Memory B cell (primary cell): ENCODE results near the gene AK3.
"Not testable (repeated sequence)": the region's sequence is repeated elsewhere in the genome, so short reads cannot be mapped to it uniquely, and the experiment has no call there.

Experiments used
- ATAC-seq: fragments of 150-1000 bp; cut with Tn5 transposase; 2 replicates; pipeline ENCODE4 v1.10.0; 2021; ENCODE audit warnings: low read depth, mild to moderate bottlenecking, moderate library complexity
- DNase-seq, 2 donors: peaks; one replicate each; pipeline ENCODE4 v3.0.0; 2022; ENCODE audit warnings: low spot score in 2 of 2
- H3K27ac Mint-ChIP-seq: one replicate; pipeline ENCODE4 v1.8.0; 2022; ENCODE audit warnings: mild to moderate bottlenecking, moderate library complexity, mixed read lengths
- H3K27me3 Mint-ChIP-seq: one replicate; pipeline ENCODE4 v1.8.0; 2022; ENCODE audit warnings: mixed read lengths
- H3K36me3 Mint-ChIP-seq: one replicate; pipeline ENCODE4 v1.8.0; 2022; ENCODE audit warnings: mild to moderate bottlenecking, mixed read lengths
- H3K4me1 Mint-ChIP-seq: one replicate; pipeline ENCODE4 v1.8.0; 2022; ENCODE audit warnings: mixed read lengths
- H3K4me3 Mint-ChIP-seq: one replicate; pipeline ENCODE4 v1.8.0; 2022; ENCODE audit warnings: mild to moderate bottlenecking, moderate library complexity, mixed read lengths
- H3K9me3 Mint-ChIP-seq: one replicate; pipeline ENCODE4 v1.8.0; 2022; ENCODE audit warnings: mixed read lengths

Gene AK3

GRCh38 chr9:4740638-4741364, at the start of gene AK3:
Gene AK3, minus strand, starts transcription at chr9:4741202. Its CDS starts 115 bp downstream, at chr9:4741087.
- Mint-ChIP-seq H3K27me3 (no peaks in the 10 kb centered on the region), H3K4me3 (peak within 1 kb of the TSS; percentile 86), H3K27ac (peak within 1 kb of the TSS; percentile 76), H3K36me3 (no peaks in the 10 kb centered on the region), H3K9me3 (no peaks in the 10 kb centered on the region), H3K4me1 (peaks cover 15% of the 10 kb centered on the region)
- DNase-seq (peak; percentile 78 to 81), ATAC-seq (peak; percentile 91)

- no peaks in the 10 kb centered on the region for H3K36me3 Mint-ChIP-seq
- no peak overlapping the region for H3K4me3 Mint-ChIP-seq
- peaks cover 7% of the 10 kb centered on the region for H3K4me1 Mint-ChIP-seq
- no peak for ATAC-seq
- H3K27ac Mint-ChIP-seq: no peak overlapping the region
- DNase-seq: no peak
- peaks cover 1% of the 10 kb centered on the region for H3K27me3 Mint-ChIP-seq
- no peaks in the 10 kb centered on the region for H3K9me3 Mint-ChIP-seq
Measured at GRCh38 chr9:4788703-4789102, 47.7 kb upstream of the AK3 start.

- H3K9me3 Mint-ChIP-seq: no peaks in the 10 kb centered on the region
- DNase-seq (no peak), ATAC-seq (no peak)
- no peak overlapping the region for H3K27ac Mint-ChIP-seq
- peaks cover 3% of the 10 kb centered on the region for H3K27me3 Mint-ChIP-seq
- H3K4me1 Mint-ChIP-seq: peaks cover 7% of the 10 kb centered on the region
- H3K4me3 Mint-ChIP-seq: no peak overlapping the region
- H3K36me3 Mint-ChIP-seq: no peaks in the 10 kb centered on the region
Measured at GRCh38 chr9:4787876-4788275, 46.9 kb upstream of the AK3 start.

DNA sequence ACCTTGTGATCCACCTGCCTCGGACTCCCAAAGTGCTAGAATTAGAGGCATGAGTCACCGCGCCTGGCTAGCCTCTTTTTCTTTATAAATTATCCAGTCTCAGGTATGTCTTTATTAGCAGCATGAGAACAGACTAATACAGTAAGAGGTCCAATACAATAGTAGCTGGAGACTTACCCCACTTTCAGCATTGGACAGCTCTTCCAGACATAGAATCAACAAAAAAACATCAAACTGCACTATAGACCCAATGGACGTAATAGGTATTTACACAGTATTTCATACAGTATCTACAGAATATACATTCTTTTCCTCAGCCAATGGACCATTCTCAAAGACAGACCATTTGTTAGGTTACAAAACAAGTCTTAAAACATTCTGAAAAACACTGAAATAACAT, 45.6 kb upstream of the AK3 start:
- Mint-ChIP-seq H3K27me3 (peaks cover 8% of the 10 kb centered on the region), H3K4me3 (no peak overlapping the region), H3K9me3 (no peaks in the 10 kb centered on the region), H3K36me3 (no peaks in the 10 kb centered on the region), H3K4me1 (no peaks in the 10 kb centered on the region), H3K27ac (no peak overlapping the region)
- ATAC-seq: no peak
- DNase-seq: no peak

DNA sequence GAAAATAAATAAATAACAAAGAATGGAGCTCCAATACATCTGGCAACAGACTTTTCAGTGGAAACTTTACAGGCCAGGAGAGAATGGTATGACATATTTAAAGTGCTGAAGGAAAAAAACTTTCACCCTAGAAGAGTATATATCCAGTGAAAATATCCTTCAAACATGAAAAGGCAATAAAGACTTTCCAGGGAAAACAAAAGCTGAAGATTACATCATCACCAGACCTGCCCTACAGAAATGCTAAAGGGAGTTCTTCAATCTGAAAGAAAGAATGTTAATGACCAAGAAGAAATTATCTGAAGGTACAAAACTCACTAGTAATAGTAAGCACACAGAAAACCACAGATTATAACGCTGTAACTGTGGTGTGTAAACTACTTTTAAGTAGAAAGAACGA, 43.4 kb upstream of the AK3 start:
- ATAC-seq (no peak), DNase-seq (no peak)
- H3K27me3 Mint-ChIP-seq: peaks cover 10% of the 10 kb centered on the region
- H3K4me1 Mint-ChIP-seq: no peaks in the 10 kb centered on the region
- H3K4me3 Mint-ChIP-seq: no peak overlapping the region
- no peaks in the 10 kb centered on the region for H3K36me3 Mint-ChIP-seq
- no peak overlapping the region for H3K27ac Mint-ChIP-seq
- no peaks in the 10 kb centered on the region for H3K9me3 Mint-ChIP-seq

GRCh38 chr9:4783191-4783590, 42.2 kb upstream of the AK3 start:
- DNase-seq, H3K36me3 Mint-ChIP-seq, ATAC-seq, H3K4me3 Mint-ChIP-seq, H3K27ac Mint-ChIP-seq, H3K4me1 Mint-ChIP-seq, H3K27me3 Mint-ChIP-seq, H3K9me3 Mint-ChIP-seq: not testable (repeated sequence)

DNA sequence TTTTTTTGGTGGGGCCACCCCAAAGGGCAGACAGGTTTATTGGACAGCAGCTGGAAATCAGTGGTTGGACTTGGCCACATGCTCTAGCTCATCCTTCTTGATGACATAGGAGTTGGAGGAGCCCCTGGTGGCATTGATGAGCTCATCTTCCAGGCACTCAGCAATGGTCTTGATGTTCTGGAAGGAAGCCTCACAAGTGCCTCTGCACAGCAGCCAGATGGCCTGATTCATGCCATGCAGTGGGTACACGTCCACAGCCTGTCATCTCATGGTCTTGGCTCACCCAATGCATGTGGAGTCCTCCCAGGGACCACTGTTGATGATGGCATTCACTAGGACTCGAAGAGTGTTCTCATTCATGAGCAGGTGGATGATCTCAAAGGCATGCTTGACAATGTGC, 40.4 kb upstream of the AK3 start:
- ATAC-seq: no peak
- peaks cover 9% of the 10 kb centered on the region for H3K27me3 Mint-ChIP-seq
- H3K36me3 Mint-ChIP-seq: no peaks in the 10 kb centered on the region
- H3K4me3 Mint-ChIP-seq: no peak overlapping the region
- H3K27ac Mint-ChIP-seq: no peak overlapping the region
- H3K9me3 Mint-ChIP-seq: no peaks in the 10 kb centered on the region
- no peaks in the 10 kb centered on the region for H3K4me1 Mint-ChIP-seq
- DNase-seq: no peak

DNA sequence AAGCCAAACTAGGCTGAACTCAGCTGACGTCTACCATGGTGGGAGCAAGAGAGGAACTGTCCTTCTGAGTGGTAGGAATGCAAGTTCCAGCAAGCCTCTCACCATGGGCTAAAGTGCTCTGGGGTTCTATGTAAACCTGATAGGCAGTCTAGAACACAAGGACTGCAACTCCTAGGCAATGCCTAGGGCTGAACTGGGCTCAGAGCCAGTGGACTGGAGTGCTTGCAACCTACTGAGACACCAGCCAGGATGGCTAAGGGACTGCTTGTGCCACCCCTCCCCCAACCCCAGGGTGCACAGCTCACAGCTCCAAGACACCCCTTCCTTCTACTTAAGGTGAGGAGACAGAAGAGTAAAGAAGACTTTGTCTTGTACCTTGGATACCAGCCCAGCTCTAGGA, 39.6 kb upstream of the AK3 start:
- no peak overlapping the region for H3K27ac Mint-ChIP-seq
- no peak overlapping the region for H3K4me3 Mint-ChIP-seq
- ATAC-seq (no peak), DNase-seq (no peak)
- H3K27me3 Mint-ChIP-seq: peaks cover 9% of the 10 kb centered on the region
- no peaks in the 10 kb centered on the region for H3K4me1 Mint-ChIP-seq
- H3K9me3 Mint-ChIP-seq: no peaks in the 10 kb centered on the region
- no peaks in the 10 kb centered on the region for H3K36me3 Mint-ChIP-seq

- H3K36me3 Mint-ChIP-seq: not testable (repeated sequence)
Measured at GRCh38 chr9:4774958-4775357, 34.0 kb upstream of the AK3 start.

GRCh38 chr9:4774209-4774608, 33.2 kb upstream of the AK3 start:
- Mint-ChIP-seq H3K27ac (no peak overlapping the region), H3K4me3 (no peak overlapping the region), H3K9me3 (no peaks in the 10 kb centered on the region), H3K4me1 (no peaks in the 10 kb centered on the region), H3K27me3 (peaks cover 2% of the 10 kb centered on the region), H3K36me3 (no peaks in the 10 kb centered on the region)
- no peak for DNase-seq
- ATAC-seq: no peak

More at GRCh38 chr9:4774958-4775357, 34.0 kb upstream of the AK3 start:
- ATAC-seq, H3K4me3 Mint-ChIP-seq, H3K4me1 Mint-ChIP-seq, DNase-seq, H3K27ac Mint-ChIP-seq, H3K27me3 Mint-ChIP-seq, H3K9me3 Mint-ChIP-seq: not testable (repeated sequence)

DNA sequence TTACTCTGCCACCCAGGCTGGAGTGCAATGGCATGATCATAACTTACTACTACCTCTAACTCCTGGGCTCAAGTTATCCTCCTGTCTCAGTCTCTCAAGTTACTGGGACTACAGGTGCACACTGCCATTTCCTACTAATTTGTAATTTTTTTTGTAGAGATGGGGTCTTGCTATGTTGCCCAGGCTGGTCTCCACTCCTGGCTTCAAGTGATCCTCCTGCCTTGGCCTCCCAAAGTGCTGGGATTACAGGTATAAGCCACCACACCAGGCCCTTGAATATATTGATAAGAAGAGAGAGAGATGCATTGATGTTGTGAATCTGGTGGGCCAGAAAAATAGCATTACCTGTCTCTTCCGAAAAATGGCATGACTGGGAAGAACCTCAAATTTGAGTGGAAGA, 30.8 kb upstream of the AK3 start:
- DNase-seq (no peak), ATAC-seq (no peak)
- peaks cover 2% of the 10 kb centered on the region for H3K27me3 Mint-ChIP-seq
- H3K4me1 Mint-ChIP-seq: no peaks in the 10 kb centered on the region
- no peaks in the 10 kb centered on the region for H3K36me3 Mint-ChIP-seq
- H3K4me3 Mint-ChIP-seq: no peak overlapping the region
- H3K9me3 Mint-ChIP-seq: peaks cover 1% of the 10 kb centered on the region
- no peak overlapping the region for H3K27ac Mint-ChIP-seq

- no peak overlapping the region for H3K27ac Mint-ChIP-seq
- no peaks in the 10 kb centered on the region for H3K4me1 Mint-ChIP-seq
- H3K9me3 Mint-ChIP-seq: peaks cover 1% of the 10 kb centered on the region
- ATAC-seq (no peak), DNase-seq (no peak)
- no peaks in the 10 kb centered on the region for H3K36me3 Mint-ChIP-seq
- peaks cover 2% of the 10 kb centered on the region for H3K27me3 Mint-ChIP-seq
- H3K4me3 Mint-ChIP-seq: no peak overlapping the region
Measured at GRCh38 chr9:4769321-4770080, 28.5 kb upstream of the AK3 start.

DNA sequence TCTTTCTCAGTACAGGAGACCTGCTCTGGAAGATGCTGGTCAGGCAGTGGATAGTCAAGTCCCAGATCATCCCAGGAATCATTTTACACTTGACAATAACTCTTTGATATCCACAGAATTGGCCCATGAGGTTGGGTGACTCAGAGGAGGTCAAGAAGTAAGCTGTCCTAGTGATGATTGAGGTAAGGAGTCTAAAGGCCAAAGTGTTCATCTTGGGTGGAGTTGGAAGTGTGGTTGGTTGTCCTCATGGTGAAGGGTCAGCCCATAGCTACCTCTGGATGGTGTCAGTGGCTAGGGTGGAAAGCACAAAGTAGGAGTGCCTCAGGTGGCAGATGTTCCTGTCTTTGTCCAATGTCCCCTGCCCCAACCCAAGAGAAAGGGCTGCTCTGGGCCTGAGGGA, 27.7 kb upstream of the AK3 start:
- peaks cover 1% of the 10 kb centered on the region for H3K9me3 Mint-ChIP-seq
- peaks cover under 1% of the 10 kb centered on the region for H3K4me1 Mint-ChIP-seq
- H3K27me3 Mint-ChIP-seq: peaks cover 2% of the 10 kb centered on the region
- no peak overlapping the region for H3K27ac Mint-ChIP-seq
- H3K4me3 Mint-ChIP-seq: no peak overlapping the region
- DNase-seq (no peak), ATAC-seq (no peak)
- H3K36me3 Mint-ChIP-seq: no peaks in the 10 kb centered on the region

DNA sequence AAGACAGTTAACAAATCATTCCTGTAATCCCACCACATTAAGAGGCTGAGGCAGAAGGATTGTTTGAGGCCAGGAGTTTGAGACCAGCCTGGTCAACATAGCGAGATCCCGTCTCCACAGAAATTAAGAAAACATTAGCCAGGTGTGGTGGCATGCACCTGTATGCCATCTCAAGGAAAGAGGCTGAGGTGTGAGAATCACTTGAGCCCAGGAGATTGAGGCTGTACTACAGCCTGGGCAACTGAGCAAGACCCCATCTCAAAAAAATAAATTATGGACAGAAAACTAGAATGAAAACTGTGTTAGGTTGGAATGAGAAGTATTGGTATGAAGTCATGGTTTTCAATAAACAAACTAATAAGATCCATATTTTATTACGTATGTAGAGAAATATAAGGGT, 23.0 kb upstream of the AK3 start:
- Mint-ChIP-seq H3K27me3 (peaks cover 4% of the 10 kb centered on the region), H3K4me3 (no peak overlapping the region), H3K4me1 (peaks cover 14% of the 10 kb centered on the region), H3K27ac (no peak overlapping the region), H3K36me3 (no peaks in the 10 kb centered on the region), H3K9me3 (peaks cover 1% of the 10 kb centered on the region)
- no peak for DNase-seq
- no peak for ATAC-seq
